Measurements from ENCODE around the gene ANKS1A.

Gene ANKS1A

DNA sequence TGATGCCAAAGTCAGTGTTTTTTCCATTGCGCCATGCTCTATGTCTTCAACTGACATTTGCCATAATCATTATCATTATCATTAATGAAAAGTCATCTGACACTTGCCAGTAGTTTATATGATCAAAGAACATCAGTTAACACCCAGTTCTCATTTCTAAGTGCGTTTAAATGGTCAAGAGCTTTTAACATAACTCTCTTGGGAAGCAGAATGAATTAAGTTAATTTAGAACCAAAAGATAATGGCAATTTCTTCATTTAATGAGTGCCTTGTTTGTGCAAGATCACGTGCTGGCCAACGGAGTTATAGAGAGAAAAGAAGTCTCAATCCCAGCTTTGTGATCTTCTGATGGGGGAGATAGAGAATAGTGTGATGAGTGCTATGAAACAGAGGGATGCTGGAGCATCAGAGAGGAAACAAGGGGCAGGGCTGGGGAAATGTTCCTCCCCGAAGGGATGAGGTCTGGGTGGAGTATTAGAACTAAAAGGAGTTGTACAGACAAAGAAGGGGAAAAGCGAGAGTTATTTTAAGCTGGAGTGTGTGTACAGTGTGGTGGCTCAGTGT is 20.3 kb downstream of the ANKS1A start:
- ChIA-PET POLR2A (no interaction called here), CTCF (interaction anchor here (0.6 to 1.5 kb wide), 5 partner anchors 17 to 549 kb away, joined by 3 to 5 read pairs (median 3); no protein-coding TSS in a partner anchor)
- no peak for TF ChIP-seq ZNF354C (tag by site-specific recombination; IDR thresholded peaks at IDR 0.05; ENCODE audit: borderline replicate concordance, low read depth)
- no peak for TF ChIP-seq ZNF239 (tag by site-specific recombination; IDR thresholded peaks at IDR 0.05)
- peak; percentile 63; the same call in 1 of the 2 replicates for TF ChIP-seq PRDM6 (tag by site-specific recombination; IDR thresholded peaks at IDR 0.05)
- Histone ChIP-seq H3K4me3 (ENCODE audit: low read depth, low read length) (no peak overlapping the region), H3K27ac (ENCODE audit: extremely low read depth, low read depth, low read length) (no peak overlapping the region), H3K36me3 (ENCODE audit: control insufficient read depth in 2 of 2, insufficient read depth in 1 of 2, low read length in 2 of 2) (no peaks in the 10 kb centered on the region), H3K9me3 (ENCODE audit: control insufficient read depth, insufficient read depth, low read depth, low read length) (no peaks in the 10 kb centered on the region), H3K4me1 (ENCODE audit: control insufficient read depth, insufficient read depth, low read length) (peaks cover 10% of the 10 kb centered on the region; the same call in 1 of the 2 replicates)

- TF ChIP-seq, protein P1, sequence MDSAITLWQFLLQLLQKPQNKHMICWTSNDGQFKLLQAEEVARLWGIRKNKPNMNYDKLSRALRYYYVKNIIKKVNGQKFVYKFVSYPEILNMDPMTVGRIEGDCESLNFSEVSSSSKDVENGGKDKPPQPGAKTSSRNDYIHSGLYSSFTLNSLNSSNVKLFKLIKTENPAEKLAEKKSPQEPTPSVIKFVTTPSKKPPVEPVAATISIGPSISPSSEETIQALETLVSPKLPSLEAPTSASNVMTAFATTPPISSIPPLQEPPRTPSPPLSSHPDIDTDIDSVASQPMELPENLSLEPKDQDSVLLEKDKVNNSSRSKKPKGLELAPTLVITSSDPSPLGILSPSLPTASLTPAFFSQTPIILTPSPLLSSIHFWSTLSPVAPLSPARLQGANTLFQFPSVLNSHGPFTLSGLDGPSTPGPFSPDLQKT (IDR thresholded peaks at IDR 0.05; ENCODE audit: borderline replicate concordance, low read depth, low read length): no peak
- TF ChIP-seq ZBTB11 (tag by site-specific recombination; conservative IDR thresholded peaks at IDR 0.05; ENCODE audit: low read depth) (no peak), ZNF292 (tag by site-specific recombination; IDR thresholded peaks at IDR 0.05; ENCODE audit: borderline replicate concordance, low read depth) (no peak), ZBTB48 (tag by site-specific recombination; IDR thresholded peaks at IDR 0.05) (no peak), SP7 (tag by site-specific recombination; IDR thresholded peaks at IDR 0.05) (no peak), GLI4 (tag by site-specific recombination; IDR thresholded peaks at IDR 0.05) (no peak), ZNF391 (tag by site-specific recombination; IDR thresholded peaks at IDR 0.05; ENCODE audit: borderline replicate concordance, low read depth) (no peak), ZNF449 (tag by site-specific recombination; IDR thresholded peaks at IDR 0.05) (no peak), ZNF792 (tag by site-specific recombination; IDR thresholded peaks at IDR 0.05) (no peak), TCF7L2 (IDR thresholded peaks at IDR 0.05; ENCODE audit: borderline replicate concordance, low read depth, low read length) (no peak), ZNF837 (tag by site-specific recombination; IDR thresholded peaks at IDR 0.05) (no peak)
- ChIA-PET POLR2A (no interaction called here), CTCF (interaction anchor here (0.6 kb wide), 1 partner anchor 384 kb away, joined by 3 read pairs; no protein-coding TSS in a partner anchor)
- Histone ChIP-seq H3K4me3 (ENCODE audit: low read depth, low read length) (no peak overlapping the region), H3K4me1 (ENCODE audit: control insufficient read depth, insufficient read depth, low read length) (peaks cover 8% of the 10 kb centered on the region; the same call in 1 of the 2 replicates), H3K27ac (ENCODE audit: extremely low read depth, low read depth, low read length) (no peak overlapping the region), H3K36me3 (ENCODE audit: control insufficient read depth in 2 of 2, insufficient read depth in 1 of 2, low read length in 2 of 2) (no peaks in the 10 kb centered on the region), H3K9me3 (ENCODE audit: control insufficient read depth, insufficient read depth, low read depth, low read length) (no peaks in the 10 kb centered on the region)
These were observed 22.8 kb downstream of the ANKS1A start for GRCh38 chr6:34911822-34912221.

Data from HEK293 (cell line).